ENCODE data around the gene PPP1R1B.

- TF ChIP-seq CTCF (conservative IDR thresholded peaks at IDR 0.05; ENCODE audit: low read length): no peak
- no peak for TF ChIP-seq EZH2phosphoT487 (IDR thresholded peaks at IDR 0.05; ENCODE audit: borderline replicate concordance, low read depth, low read length)
Observed at GRCh38 chr17:39670746-39671145, 44.0 kb downstream of the PPP1R1B start.

Data from OCI-LY7 (cell line).